ENCODE results near the gene MPST. TPM values are rescaled to one million over a fixed set of nuclear protein-coding genes. Genes with fewer than 3 reads are reported as not detected.
"Not testable (repeated sequence)": the region's sequence is repeated elsewhere in the genome, so short reads cannot be mapped to it uniquely, and the experiment has no call there.

Gene MPST
- total RNA-seq, 2 experiments from 2014 or later = 8.5 to 9.1 TPM

DNA sequence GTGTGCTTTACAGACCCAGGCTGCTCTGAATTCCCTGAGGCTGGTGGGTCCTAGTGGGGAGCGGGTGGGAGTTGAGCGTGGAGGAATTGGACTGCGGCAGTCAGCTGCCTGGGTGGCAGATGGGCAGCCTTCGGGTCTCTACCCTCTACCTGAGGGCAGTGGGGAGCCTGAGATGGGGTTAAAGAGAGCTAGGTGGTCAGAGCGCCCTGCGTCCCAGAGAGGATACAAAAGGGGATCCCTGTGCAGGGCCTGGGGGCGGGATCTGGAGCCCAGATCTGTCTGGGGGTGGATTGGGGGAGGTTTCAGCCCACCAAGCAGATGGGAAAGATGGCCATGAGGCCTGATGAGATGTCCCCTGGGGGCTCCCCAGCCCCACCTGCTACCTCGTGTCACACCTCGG, 50.2 kb downstream of the MPST start:
- Mint-ChIP-seq H3K36me3 (ENCODE audit: low read depth) (no peaks in the 10 kb centered on the region), H3K27me3 (peaks cover 31% of the 10 kb centered on the region), H3K27ac (no peak overlapping the region), H3K9me3 (no peaks in the 10 kb centered on the region), H3K4me1 (ENCODE audit: low read depth) (no peaks in the 10 kb centered on the region), H3K4me3 (no peak overlapping the region)
- TF ChIP-seq, protein P1, sequence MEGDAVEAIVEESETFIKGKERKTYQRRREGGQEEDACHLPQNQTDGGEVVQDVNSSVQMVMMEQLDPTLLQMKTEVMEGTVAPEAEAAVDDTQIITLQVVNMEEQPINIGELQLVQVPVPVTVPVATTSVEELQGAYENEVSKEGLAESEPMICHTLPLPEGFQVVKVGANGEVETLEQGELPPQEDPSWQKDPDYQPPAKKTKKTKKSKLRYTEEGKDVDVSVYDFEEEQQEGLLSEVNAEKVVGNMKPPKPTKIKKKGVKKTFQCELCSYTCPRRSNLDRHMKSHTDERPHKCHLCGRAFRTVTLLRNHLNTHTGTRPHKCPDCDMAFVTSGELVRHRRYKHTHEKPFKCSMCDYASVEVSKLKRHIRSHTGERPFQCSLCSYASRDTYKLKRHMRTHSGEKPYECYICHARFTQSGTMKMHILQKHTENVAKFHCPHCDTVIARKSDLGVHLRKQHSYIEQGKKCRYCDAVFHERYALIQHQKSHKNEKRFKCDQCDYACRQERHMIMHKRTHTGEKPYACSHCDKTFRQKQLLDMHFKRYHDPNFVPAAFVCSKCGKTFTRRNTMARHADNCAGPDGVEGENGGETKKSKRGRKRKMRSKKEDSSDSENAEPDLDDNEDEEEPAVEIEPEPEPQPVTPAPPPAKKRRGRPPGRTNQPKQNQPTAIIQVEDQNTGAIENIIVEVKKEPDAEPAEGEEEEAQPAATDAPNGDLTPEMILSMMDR (IDR thresholded peaks at IDR 0.05) = no peak
- intact Hi-C loops (cut with micrococcal nuclease) = no loop called here
- DNase-seq (no peak), ATAC-seq (no peak)
- ChIA-PET POLR2A (interaction anchor here (0.6 kb wide), 1 partner anchor 15 kb away, joined by 3 read pairs; no protein-coding TSS in a partner anchor), CTCF (interaction anchor here (1.0 to 2.0 kb wide), 2 partner anchors 18 to 130 kb away, joined by 3 to 4 read pairs; partner anchors contain the start of gene KCTD17)

DNA sequence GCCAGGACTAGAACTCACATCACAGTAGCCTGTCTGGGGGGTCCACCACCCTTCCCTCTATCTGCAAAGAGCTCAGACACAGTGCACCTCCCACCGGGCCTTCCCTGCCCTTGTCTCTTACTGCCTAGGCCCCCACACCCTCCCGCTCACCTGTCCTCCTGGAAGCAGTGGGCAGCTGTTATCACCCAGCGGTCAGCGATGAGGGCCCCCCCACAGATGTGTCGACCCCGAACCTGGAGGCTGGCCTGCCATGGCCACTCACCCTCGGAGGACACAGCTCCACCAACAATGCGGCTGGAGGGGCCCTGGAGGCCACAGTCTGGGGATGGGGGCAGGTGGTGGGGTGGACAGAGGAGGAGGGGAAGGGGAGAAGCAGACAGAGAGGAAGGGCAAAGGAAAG, 50.8 kb downstream of the MPST start:
- ChIA-PET POLR2A (interaction anchor here (0.6 kb wide), 1 partner anchor 15 kb away, joined by 3 read pairs; no protein-coding TSS in a partner anchor), CTCF (interaction anchor here (2.0 kb wide), 1 partner anchor 19 kb away, joined by 4 read pairs; the partner anchor contains the start of gene KCTD17)
- Mint-ChIP-seq H3K9me3 (no peaks in the 10 kb centered on the region), H3K4me3 (no peak overlapping the region), H3K27me3 (peaks cover 37% of the 10 kb centered on the region), H3K36me3 (ENCODE audit: low read depth) (no peaks in the 10 kb centered on the region), H3K27ac (no peak overlapping the region), H3K4me1 (ENCODE audit: low read depth) (no peaks in the 10 kb centered on the region)
- DNase-seq = no peak
- no peak for ATAC-seq
- intact Hi-C loops (cut with micrococcal nuclease) = no loop called here
- TF ChIP-seq, protein P1 (IDR thresholded peaks at IDR 0.05) = no peak

GRCh38 chr22:37070744-37071143, 51.2 kb downstream of the MPST start:
- Mint-ChIP-seq H3K27me3 (peaks cover 37% of the 10 kb centered on the region), H3K9me3 (no peaks in the 10 kb centered on the region), H3K36me3 (ENCODE audit: low read depth) (no peaks in the 10 kb centered on the region), H3K4me1 (ENCODE audit: low read depth) (no peaks in the 10 kb centered on the region), H3K27ac (no peak overlapping the region), H3K4me3 (no peak overlapping the region)
- intact Hi-C loops (cut with micrococcal nuclease) = no loop called here
- POLR2A ChIA-PET = no interaction called here
- TF ChIP-seq, protein P1 (IDR thresholded peaks at IDR 0.05) = no peak
- no peak for DNase-seq
- CTCF ChIA-PET = interaction anchor here (2.0 kb wide), 1 partner anchor 19 kb away, joined by 4 read pairs; the partner anchor contains the start of gene KCTD17
- ATAC-seq = no peak

GRCh38 chr22:37071850-37072592, 52.5 kb downstream of the MPST start:
- not testable (repeated sequence) for H3K4me1 Mint-ChIP-seq (ENCODE audit: low read depth); H3K4me3 Mint-ChIP-seq
- CTCF ChIA-PET = interaction anchor here (0.6 to 2.0 kb wide), 2 partner anchors 21 to 22 kb away, joined by 4 read pairs; partner anchors contain the start of gene KCTD17

DNA sequence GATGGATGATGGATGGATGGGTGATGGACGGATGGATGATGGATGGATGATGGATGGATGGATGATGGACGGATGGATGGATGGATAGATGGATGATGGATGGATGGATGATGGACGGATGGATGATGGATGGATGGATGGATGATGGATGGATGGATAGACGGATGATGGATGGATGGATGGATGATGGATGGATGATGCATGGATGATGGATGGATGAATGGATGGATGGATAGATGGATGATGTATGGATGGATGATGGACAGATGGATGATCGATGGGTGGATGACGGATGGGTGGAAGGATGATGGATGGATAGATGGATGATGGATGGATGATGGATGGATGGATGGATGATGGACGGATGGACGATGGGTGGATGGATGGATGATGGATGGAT, 53.1 kb downstream of the MPST start:
- ATAC-seq = no peak
- Mint-ChIP-seq H3K4me1 (ENCODE audit: low read depth) (peaks cover 4% of the 10 kb centered on the region), H3K27ac (no peak overlapping the region), H3K27me3 (peaks cover 38% of the 10 kb centered on the region), H3K36me3 (ENCODE audit: low read depth) (no peaks in the 10 kb centered on the region), H3K4me3 (no peak overlapping the region), H3K9me3 (no peaks in the 10 kb centered on the region)
- intact Hi-C loops (cut with micrococcal nuclease) = no loop called here
- no peak for DNase-seq
- ChIA-PET POLR2A (interaction anchor here (1.0 kb wide), 1 partner anchor 9 kb away, joined by 3 read pairs; no protein-coding TSS in a partner anchor), CTCF (interaction anchor here (1.6 kb wide), 1 partner anchor 50 kb away, joined by 4 read pairs; no protein-coding TSS in a partner anchor)
- TF ChIP-seq, protein P1 (IDR thresholded peaks at IDR 0.05) = no peak

More at GRCh38 chr22:37071850-37072592, 52.5 kb downstream of the MPST start:
- intact Hi-C loops (cut with micrococcal nuclease); ATAC-seq; H3K27ac Mint-ChIP-seq; H3K9me3 Mint-ChIP-seq; POLR2A ChIA-PET; H3K36me3 Mint-ChIP-seq (ENCODE audit: low read depth); DNase-seq: not testable (repeated sequence)
- H3K27me3 Mint-ChIP-seq = peaks cover 42% of the 10 kb centered on the region

Measured in activated CD8-positive, alpha-beta T cell treated with anti-CD3 and anti-CD28 coated beads for 36 hours (primary cell).